ENCODE data around the gene TSPO2.
"Not testable (repeated sequence)": the region's sequence is repeated elsewhere in the genome, so short reads cannot be mapped to it uniquely, and the experiment has no call there.

The TSPO2 gene, protein sequence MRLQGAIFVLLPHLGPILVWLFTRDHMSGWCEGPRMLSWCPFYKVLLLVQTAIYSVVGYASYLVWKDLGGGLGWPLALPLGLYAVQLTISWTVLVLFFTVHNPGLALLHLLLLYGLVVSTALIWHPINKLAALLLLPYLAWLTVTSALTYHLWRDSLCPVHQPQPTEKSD

DNA sequence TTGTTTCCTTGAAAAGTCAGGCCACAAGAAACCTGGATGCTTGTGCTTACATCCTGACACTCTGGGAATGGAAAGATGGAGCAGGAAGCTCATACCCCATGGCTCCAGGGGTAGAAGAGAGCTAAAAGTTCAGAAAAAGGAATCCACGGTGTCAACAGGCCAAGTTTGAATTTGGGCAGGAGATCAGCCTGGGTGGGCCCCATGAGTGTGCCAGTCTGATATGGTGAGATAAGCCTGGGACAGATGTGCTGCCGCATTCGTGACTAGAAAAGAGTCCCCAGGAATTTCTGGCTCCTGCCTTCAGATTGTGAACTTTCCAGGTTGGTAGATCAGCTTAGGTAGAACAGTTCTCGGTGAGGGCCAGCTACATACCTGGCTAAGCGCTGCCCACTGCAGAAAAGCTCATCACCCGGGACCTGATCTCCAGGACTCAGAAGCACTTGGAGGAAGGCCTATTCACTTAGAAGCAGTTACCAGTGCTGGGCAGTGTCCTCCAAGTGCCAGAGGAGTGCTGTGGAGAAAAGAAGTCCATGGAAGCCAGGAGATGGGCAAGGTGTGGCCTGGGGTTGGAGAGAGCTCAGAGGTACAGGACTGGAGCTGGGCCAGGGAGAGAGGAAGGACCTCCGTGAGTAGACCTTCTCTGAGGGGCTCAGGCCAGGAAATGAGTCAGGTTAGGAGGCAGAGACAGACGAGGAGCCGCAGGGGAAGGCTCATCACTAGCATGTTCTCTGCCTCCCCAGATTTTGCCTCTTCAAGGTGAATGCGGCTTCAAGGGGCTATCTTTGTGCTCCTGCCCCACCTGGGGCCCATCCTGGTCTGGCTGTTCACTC is at the start of gene TSPO2:
TSPO2 (plus strand) TSS at position 242 of the 830 bp plus-strand sequence; CDS start at position 761, 519 bp downstream.
- no peak for DNase-seq (ENCODE audit: low read depth)

DNA sequence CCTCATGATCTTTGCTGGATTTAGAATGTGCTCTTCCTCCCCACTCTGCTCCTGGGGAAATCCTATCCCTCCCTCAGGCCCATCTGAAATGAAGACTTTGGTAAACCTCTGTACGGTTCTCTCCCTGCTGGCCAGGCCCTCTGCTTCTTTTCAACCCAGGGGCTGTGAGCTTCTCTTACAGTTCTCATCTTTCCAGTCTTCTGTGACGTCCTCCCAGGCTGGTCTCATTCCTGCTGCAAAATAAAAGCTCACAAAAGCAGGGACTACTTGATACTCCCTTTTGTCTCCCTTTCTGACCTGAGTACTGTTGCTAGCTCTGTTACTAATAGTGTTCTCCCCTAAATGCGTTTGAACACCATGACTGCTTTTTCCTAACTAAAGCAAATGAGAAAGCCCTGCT is 49.5 kb upstream of the TSPO2 start:
- no peak for DNase-seq (ENCODE audit: low read depth)

DNA sequence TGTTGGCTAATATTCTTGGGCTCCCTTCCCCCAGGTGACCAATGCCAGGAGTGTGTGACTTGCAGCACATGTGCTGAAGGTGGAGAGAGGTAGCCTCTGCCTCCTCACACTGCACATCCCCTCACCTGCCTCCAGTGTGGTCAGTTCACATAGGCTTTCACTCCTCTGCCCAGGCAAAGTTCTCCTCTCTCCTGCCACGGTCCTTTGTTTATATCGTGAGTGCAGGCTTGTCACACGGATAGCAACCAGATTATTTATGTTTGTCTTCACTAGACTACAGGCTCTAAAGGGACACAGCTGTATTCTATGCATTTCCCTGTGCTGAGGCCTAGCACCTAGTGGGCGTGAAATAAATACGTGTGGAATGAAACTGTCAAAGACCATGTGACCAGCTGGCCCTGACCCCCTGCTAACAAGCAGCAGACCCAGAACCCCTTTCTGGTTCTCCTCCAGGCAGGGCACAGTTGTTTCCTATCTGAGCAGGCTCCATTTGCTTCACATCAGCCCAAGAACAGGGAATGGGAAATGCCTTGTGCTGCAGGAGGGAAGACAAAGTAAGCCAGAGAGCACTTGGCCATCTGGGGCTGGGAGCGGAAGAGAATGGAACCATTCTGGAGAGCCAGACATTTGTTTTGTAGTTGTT is 45.6 kb upstream of the TSPO2 start:
- DNase-seq (ENCODE audit: low read depth): no peak

DNA sequence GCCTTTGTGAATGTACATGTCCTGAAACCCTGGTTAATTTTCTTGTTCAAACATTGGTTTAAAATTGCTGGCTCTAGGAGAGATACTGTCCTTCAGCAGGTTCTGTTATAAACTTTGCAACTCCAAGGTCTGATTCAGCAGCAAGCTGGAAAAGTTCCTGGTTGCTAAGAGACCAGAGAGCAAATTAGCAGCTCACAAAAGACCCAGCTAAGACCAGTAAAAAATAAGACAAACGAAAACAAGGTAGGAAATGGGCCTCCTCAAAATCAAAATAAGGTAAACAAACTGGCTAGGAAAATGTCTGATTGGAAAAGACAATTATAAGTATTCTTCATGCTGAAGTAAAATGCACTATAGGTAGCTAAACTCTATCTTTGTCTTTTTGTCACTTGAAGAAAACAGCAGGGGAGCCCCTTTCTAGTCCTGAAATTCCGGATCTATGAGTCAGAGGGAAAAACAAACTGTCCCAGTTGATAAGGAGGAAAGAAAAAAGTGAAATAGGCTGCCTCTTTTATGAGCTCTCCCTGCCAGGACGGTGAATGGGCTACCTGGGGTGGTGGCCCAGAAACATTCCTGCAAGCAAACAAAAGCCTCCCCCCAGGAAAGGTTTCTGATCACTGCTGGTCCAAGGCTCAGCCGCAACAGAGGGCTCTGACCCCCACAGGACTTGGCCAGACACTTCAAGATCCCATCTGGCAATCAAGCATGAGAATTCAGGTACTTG is 44.9 kb upstream of the TSPO2 start:
- DNase-seq (ENCODE audit: low read depth): no peak

DNA sequence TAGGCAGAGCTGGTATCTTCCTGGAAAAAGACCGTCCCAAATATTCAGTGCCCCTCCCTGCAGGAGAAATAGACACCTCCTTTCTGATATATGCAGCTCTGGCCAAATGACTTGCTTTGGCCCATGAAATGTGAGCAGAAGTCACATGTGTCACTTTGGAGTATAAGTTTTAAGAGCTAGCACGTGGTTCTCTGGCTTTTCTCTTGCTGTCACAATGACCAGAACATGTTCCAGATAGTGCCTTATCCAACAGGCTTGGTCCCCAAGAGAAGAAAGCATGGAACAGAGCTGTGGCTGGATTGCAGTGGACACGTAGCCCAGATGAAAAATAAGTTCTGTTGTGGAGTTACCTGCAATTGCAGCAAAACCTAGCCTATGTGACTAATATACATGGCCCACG is 43.6 kb upstream of the TSPO2 start:
- no peak for DNase-seq (ENCODE audit: low read depth)

DNA sequence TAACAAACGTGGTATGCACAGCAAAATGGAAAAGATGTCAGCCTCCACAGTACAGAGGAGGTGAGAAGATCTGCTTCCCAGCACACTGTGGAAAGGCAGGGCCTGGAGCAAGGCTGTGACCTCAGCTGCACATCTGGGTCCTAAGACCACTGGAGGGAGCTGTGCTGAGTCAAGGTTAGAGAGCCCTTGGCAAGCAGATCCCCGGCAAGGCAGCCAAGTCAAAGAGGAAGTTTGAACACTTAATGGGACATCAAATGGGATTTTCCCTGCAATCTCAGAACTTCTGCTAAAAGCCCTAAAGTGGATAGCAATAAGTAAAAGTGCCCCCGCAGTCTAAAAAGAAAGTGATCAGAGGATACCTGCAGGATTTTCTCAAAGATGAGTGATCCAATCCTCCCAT is 42.7 kb upstream of the TSPO2 start:
- DNase-seq (ENCODE audit: low read depth): peak; percentile 26

DNA sequence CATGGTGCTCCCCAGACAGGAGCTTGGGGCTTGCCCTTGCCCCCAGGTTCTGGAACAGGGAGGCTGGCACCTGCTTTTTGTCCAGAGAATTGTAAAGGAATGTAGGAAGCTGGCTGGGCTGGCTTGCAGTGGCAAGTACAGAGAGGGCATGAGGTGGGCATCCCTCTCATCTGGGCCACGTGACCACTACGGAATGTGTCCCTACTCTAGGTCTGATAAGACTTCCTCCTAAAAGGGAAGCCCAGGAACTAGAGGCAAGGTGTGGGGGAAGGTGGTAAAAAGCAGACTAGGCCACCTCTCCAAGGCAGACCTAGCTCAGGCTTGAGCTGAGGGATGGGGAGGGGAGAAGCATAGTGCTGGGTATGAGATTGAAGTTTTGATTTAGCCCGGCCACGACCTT is 42.0 kb upstream of the TSPO2 start:
- DNase-seq (ENCODE audit: low read depth): no peak

DNA sequence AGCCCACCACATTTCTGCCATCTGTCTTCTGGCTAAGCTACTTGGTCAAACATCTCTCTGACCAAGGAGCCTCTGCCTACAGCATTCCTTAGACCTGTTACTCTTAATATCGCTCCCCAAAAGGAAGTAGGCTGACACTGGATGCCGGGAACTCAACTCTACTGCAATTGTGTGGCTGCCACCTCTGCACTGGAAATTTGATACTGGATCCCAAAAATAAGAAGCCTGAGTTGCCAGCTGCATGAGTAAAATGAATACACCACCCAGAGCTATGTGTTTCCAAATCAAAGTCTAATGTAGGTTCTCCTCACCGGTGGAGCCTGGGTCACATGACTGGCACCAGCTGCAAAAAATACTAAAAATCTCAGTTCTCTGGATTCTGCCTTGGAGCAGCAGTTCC is 40.1 kb upstream of the TSPO2 start:
- no peak for DNase-seq (ENCODE audit: low read depth)

DNA sequence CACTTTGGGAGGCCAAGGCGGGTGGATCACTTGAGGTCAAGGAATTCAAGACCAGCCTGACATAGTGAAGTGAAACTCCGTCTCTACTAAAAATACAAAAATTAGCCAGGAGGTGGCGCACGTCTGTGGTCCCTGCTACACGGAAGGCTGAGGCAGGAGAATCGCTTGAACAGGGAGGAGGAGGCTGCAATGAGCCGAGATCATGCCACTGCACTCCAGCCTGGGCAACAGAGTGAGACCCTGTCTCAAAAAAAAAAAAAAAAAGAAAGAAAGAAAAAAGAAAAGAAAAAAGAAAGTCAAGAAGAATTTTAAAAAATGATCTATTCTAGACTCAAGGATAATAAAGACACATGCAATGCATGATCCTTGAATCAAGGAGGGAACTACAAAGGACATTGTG is 36.0 kb upstream of the TSPO2 start:
- peak; percentile 58 for DNase-seq (ENCODE audit: low read depth)

DNA sequence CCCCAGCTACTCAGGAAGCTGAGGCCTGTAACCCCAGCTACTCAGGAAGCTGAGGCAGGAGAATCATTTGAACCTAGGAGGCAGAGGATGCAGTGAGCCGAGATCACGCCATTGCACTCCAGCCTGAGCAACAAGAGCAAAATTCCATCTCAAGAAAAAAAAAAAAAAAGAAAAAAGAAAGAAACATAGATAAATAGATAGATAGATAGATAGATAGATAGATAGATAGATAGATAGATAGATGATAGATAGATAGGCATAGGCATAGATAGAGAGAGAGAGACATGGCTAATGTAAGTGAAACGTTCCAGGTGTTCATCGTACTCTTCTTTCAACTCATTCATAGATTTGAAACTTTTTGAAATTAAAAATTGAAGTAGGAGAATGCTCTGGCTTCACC is 35.3 kb upstream of the TSPO2 start:
- not testable (repeated sequence) for DNase-seq (ENCODE audit: low read depth)

DNA sequence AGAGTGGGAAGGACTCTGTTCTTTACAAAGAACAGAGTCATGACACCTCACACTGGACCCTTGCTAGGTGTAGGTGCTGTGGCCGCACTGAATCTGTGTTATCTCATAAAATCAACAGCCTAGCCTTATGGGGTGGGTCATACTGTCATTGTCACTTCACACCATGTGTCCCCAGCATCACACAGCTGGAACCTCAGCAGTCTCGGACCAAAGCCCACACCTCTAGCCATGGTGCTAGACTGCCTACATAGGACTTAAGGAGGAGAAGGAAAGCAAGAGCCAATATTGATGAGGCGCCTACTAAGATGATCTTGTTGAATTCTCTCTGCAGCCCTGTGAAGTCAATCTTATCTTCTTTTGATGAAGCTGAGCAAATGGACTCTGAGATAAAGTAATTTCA is 34.3 kb upstream of the TSPO2 start:
- DNase-seq (ENCODE audit: low read depth): no peak

DNA sequence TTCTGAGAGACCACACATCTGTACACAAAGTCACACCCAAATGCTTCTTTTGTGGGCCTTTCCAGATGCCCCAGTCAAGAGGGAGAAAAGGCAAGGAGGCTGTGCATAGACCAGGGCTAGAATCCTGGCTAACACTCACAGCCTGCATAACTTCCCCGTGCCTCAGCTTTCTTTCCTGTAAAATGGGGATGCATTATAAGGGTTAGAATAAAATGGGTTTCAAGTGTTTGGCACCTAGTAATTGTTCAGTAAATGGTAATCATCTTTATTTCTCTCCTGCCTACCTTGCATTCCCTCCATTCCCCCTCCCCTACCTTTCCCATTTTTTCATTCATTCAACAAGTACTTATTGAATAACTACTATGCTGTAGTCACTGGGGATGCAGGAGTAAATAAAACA is 32.6 kb upstream of the TSPO2 start:
- DNase-seq (ENCODE audit: low read depth): no peak

DNA sequence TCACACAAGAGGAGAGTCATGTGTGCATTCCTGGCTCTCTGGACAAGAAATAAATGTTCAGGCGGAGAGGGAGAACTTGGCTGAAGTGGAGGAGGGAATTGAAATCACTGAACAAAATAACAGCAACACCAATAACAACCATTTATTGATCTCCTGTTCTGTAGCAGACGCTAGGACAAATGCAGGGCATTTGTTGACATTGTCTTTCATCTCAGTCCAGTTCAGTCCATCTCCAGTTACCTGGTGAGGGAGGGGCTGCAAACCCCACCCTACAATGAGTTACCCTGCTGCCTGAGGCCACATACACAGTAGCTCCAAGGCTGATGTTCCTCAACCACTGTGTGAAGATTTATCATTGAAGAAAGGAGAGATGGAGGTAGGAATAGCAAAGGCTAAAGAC is 30.6 kb upstream of the TSPO2 start:
- DNase-seq (ENCODE audit: low read depth): no peak

DNA sequence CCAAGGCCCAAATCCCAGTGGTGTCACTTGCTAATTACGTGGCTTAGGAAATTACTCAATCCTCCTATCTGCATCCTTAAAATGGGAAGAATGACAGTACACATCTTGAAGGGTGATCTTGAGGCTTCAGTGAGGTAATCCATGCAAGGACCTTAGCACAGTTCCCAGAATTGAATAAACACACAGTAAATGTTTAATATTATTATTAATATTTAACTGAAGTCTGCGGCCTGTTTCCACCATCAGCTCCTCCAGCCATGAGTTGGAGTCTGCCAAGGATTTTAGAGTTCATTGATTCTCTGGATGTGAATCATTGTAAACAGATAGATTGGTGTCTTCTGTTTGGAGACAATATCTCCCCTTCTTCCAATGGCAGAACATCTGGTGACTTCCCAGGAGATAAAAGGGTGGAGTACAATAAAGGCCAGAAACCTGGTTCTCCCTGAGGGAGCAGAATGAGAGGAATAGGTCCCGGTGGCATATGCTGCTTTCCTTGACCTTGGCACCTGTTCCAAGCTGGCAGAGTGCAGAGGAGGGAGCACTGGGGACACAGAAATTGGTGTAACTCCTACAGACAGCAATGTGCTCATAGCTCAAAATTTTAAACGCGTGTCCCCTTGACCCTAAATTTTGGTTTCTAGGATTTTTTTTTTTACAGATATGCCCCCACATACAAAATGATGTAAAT is 28.7 kb upstream of the TSPO2 start:
- DNase-seq (ENCODE audit: low read depth): no peak

DNA sequence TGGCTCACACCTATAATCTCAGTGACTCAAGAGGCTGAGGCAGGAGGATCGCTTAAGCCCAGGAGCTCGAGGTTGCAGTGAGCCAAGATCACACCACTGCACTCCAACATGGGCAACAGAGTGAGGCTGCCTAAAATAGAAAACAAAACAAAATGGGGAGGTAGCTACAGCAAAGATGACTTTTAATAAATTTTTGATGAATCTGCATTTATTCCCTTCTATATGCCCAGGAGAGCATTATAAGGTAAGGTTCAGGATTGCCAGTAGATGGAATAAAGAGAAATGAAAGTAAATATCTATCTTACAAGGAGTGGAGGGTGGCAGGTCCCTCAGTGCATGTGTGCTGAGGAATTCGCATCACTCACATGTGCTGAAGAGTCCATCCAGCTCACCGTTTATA is 27.5 kb upstream of the TSPO2 start:
- no peak for DNase-seq (ENCODE audit: low read depth)

DNA sequence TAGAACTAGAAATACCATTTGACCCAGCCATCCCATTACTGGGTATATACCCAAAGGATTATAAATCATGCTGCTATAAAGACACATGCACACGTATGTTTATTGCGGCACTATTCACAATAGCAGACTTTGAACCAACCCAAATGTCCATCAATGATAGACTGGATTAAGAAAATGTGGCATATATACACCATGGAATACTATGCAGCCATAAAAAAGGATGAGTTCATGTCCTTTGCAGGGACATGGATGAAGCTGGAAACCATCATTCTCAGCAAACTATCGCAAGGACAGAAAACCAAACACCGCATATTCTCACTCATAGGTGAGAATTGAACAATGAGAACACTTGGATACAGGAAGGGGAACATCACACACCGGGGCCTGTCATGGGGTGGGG is 26.4 kb upstream of the TSPO2 start:
- DNase-seq (ENCODE audit: low read depth): not testable (repeated sequence)

DNA sequence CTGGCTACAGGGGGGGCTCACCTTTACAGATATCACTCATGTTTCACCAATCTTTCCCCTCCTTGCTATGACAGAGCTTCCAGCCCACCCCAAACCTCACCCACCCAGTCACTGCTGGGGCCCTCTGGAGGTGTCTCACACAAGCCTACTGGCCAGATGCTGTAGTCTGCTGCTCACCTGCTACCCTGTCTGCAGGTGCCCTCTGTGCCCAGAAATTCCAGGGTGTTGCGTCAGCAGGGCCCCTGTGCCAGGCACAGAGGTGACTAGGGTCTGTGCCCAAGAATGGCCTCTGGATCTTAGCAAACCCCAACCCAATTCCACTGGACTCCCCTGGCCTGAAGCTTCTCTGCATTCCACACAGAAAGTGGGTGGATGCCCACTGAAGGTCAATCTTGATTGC is 24.6 kb upstream of the TSPO2 start:
- DNase-seq (ENCODE audit: low read depth): no peak

DNA sequence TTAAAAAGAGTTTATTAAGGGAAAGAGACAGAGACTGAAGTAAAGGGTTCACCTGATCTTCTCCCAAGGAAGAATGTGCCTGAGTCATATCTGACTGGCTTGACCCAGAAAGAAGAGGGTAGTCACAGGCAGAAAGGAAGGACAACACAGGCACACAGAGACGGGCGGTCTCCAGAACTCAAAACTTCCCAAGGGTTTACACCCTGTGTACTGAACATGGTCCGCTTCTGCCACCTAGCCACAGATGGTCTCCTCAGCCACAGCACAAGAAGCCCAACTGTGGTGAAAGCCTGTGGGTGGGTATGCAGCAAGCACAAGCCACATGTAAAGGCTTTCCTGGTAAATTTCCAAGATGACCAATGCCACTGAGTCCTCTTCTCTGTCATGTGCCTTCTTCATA is 20.4 kb upstream of the TSPO2 start:
- peak; percentile 13 for DNase-seq (ENCODE audit: low read depth)

DNA sequence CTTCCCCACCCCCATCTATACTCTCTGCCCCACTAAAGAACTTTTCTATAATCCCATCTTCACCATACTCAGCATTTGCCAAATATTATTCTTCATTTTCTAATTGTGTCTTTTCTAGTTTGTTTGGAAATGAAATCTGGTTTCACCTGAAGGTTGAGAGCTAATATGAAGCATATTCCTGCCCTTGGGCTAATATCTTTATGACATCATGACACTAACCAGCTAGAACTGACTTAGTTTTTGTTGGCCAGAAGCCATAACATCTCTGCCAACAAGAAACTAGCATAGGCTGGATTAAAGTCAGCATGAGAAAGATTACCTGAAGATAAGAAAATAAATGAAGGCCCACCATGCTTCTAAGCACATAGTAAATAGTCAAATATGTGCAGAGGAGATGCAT is 20.0 kb upstream of the TSPO2 start:
- DNase-seq (ENCODE audit: low read depth): peak; percentile 18

DNA sequence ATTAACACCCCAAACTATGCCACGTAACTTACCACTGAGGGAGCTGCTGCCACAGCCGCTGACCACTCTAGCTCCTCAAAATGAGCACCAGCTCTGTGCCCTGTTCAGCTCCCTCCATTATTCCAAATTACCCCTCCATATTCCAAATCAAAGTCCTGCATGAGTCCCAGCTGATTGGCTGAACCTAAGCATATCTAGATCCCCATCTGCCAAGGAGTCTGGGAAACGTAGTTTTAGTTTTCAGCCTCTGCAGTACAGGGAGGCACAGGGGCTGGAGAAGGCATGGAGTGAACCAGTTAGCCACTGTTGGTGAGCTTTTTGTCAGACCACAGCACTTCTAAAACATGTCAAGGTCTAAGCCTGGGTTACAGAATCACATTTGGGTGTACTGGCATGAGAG is 19.2 kb upstream of the TSPO2 start:
- DNase-seq (ENCODE audit: low read depth): no peak

DNA sequence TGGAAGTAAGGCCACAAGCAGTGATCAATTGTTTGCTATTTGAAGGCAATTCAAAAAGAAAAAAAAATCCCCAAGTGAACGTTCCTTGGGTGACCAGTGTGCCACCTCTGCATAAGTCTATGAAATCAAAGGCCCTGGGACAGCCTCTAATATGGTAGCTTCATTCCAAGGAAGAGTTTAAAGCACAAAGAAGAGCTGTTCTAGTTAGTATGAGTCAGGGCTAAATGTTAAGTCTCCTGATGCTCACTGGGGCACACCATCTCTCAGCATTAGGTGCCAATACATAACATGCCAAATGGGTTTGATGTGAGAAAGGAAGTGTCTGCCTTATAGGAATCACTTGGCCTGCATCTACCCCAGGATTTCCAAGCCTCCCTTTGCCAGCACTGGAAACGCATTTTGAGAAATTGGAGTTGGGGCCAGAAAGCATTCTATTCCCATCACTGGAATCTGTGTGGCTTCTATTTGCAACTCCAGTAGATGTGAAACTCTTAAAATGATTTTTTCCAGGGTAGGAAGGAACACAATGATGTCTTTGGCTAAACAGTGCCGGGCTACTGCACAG is 16.2 kb upstream of the TSPO2 start:
- DNase-seq (ENCODE audit: low read depth): no peak

DNA sequence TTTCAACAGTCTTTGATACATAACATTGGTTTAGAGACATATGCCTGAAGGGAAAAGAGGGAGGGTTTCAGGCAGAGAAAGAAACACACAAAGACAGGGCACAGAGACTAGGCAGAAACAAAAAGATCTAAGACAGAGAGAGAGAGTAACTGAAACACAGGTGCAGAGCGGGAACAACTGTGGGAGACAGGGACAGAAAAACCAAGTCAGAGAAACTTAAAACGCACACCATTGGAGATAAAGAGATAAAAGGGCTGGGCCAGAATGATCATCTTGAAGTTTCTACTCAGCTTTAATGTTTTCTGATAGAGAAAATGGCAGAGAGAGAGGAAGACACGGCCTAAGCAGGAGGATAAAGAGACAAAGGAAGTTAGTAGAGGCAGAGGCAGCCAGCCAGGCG is 15.0 kb upstream of the TSPO2 start:
- DNase-seq (ENCODE audit: low read depth): no peak

All from fibroblast of gingiva (primary cell).